GM12873 (cell line): ENCODE measurements around the gene KDM4D.

ENCODE experiments used
- TF ChIP-seq, protein P1 (sequence below): IDR thresholded peaks from 2 replicates; pipeline ENCODE4 v1.5.1; 2012; ENCODE audit warnings: low read depth, mild to moderate bottlenecking, moderate library complexity, low read length, control low read depth; ENCODE audit not compliant: insufficient read depth; ENCODE audit errors: missing control alignments

KDM4D gene

DNA sequence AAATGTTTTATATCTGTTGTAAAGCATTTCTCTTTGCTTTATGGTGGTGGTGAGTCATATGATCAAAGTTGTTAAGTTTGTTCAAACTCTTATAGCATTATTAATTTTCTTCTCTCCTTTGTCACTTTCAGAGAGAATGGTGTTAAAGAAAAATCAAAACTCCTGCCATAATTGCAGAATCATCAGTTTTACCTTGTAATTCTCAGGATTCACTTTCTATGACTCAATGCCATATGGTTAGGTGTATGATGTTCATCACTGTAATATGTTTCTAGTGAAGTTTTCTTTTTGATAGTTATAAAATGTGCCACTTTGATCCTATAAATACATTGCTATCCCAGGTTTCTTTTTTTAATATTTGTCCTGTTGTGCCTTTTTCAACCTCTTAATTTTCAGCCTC is 37.9 kb downstream of the KDM4D start:
- TF ChIP-seq, protein P1, sequence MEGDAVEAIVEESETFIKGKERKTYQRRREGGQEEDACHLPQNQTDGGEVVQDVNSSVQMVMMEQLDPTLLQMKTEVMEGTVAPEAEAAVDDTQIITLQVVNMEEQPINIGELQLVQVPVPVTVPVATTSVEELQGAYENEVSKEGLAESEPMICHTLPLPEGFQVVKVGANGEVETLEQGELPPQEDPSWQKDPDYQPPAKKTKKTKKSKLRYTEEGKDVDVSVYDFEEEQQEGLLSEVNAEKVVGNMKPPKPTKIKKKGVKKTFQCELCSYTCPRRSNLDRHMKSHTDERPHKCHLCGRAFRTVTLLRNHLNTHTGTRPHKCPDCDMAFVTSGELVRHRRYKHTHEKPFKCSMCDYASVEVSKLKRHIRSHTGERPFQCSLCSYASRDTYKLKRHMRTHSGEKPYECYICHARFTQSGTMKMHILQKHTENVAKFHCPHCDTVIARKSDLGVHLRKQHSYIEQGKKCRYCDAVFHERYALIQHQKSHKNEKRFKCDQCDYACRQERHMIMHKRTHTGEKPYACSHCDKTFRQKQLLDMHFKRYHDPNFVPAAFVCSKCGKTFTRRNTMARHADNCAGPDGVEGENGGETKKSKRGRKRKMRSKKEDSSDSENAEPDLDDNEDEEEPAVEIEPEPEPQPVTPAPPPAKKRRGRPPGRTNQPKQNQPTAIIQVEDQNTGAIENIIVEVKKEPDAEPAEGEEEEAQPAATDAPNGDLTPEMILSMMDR = no peak

DNA sequence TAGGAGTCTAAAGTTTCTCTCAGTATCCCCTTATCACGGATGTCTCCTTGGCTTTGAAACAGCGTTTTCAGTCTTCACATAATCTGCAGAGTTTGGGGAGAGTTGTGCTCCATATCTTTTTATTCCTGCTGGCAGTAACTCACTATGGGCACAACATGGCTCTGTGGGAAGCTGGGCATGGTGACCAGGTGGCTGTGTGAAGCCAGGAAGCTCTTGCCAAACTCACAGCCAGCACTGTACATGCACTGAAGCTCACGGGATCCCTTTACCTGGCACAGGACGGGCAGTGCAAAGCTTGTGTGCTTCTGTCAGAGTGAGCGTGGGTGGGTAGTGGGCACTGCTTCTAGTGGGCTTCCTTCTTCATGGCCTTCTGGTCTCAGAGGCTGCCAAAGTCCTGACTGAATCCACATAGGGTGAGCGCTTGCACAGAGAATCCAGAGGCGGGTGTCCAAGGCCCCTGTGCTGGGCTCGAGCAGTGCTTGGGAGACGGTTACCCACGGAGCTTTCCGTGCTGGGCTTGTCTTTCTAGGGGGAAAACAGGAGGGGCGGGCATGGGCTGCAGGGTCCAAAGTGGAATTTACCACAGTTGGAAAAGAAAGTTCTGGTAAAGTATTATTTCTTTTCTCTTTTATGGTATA is 40.8 kb downstream of the KDM4D start:
- TF ChIP-seq, protein P1 = no peak

DNA sequence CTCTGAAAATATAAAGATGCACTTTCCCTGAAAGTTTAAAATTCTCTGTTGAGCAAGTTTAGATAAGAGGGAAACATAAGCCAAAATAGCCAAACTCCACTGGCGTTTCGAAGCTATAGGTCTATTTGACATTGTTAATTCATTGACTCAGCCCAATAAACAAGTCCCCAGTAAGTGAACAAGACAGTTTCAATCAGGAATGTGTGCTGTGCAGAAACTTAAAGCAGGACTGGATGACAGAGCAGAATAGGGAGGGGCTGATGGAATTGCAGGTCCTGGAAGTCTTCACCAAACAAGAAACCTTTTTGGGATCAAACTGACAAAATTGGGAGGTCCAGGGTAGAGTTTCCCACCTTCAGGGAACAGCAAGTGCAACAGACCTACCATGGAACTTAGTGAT is 42.6 kb downstream of the KDM4D start:
- TF ChIP-seq, protein P1 = no peak

DNA sequence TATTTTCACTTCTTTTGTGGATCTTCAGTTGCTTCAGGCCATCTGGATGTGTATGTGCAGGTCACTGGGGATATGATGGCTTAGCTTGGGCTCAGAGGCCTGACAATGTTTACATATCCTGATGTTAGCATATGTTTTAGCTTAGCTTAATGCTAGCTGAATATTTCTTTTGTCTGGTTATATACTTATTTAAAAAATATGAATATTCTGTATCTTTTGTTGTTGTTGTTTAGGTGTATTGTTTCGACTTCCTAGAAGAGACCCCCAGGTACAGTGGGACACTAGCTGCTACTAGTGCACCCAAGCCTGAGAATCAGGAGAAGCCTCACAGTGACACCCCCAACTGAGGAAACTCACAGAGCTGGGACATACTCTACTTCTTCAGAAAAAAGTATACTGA is 51.4 kb downstream of the KDM4D start, which contains the start of gene KDM4E:
TSS of gene KDM4E (plus strand) at position 301 of the 400 bp plus-strand sequence. CDS start 300 bp downstream, outside the sequence.
- TF ChIP-seq, protein P1 = no peak

- TF ChIP-seq, protein P1 = no peak
Observed at GRCh38 chr11:95028357-95028756, 54.8 kb downstream of the KDM4D start.

DNA sequence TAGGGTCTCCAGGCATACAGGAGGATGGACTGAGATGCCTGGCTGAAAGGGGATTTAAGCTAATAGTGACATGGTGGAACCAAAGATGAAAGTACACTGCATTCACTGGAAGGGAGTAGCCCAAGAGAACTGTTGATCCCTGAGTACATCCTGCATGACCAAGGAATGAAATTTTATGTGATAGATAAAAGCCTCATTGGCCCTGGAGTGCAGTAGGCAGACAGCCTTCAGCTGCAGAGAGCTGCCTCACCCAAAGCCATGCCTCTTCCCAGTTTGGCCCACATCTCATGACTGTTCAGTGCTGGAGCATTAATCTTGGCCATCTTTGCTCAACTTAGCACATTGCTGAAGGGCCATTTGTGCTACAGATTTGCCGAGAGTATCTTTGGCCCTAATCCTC is 59.5 kb downstream of the KDM4D start:
- TF ChIP-seq, protein P1 = no peak

DNA sequence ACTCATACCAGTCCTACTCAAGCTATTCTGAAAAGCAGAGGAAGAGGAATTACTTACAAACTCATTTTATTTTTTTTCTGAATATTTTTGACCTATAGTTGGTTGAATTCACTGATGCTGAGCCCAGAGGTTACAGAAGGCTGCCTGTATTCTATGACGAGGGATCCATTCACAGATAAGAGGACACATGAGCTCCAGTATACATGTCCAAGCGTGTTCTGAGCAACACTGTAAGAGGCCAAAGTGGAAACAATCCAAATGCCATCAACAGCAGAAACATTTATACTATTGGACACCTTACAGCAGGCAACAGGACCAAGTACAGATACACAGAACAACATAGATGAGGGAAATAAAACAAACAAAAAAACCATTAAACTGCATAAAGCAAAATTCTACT is 61.8 kb downstream of the KDM4D start:
- TF ChIP-seq, protein P1 = no peak

DNA sequence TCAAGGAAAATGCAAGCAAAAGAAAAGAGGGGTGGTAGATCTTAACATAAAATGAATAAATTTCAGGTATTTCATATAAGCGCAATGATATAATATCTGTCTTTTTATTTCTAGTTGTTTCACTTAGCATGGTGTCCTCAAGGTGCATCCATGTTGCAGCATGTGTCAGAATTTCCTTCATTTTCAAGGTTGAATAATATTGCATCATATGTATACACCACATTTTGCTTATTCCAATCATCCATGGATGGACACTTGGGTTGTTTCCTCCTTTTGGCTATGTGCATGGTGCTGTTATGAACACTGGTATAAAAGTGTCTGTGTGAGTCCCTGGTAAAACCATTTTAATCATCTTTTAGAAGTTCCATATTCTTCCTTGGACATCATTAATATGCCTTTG is 68.7 kb downstream of the KDM4D start:
- TF ChIP-seq, protein P1 = no peak
